PC-9 (cell line): Measurements from ENCODE around the gene ENPP3. TPM values are rescaled to one million over a fixed set of nuclear protein-coding genes. Genes with fewer than 3 reads are reported as not detected.

Experiments
- BruUV-seq: library from RNA; stranded (reverse); fragments of 400-500 nt; replicated peaks from 2 replicates; lab custom pipeline; 2021; lab: Mats Ljungman, UMichigan
- CTCF ChIA-PET: fragments of 300-600 bp; sonication (Branson Sonifier 250); formaldehyde crosslinking; loops from one replicate; lab custom pipeline; 2022; ENCODE audit warnings: antibody characterized with exemption; lab: Charles Lee
- POLR2A ChIA-PET: fragments of 300-600 bp; sonication (Branson Sonifier 250); formaldehyde crosslinking; loops from one replicate; lab custom pipeline; 2022; ENCODE audit warnings: antibody characterized with exemption; ENCODE audit not compliant: unreplicated experiment; lab: Charles Lee
- DNase-seq, 2 experiments: peaks; one replicate each; pipeline versions ENCODE4 v3.0.0 to v3.0.0-alpha.2; 2015 to 2022; ENCODE audit warnings: mixed read lengths in 1 of 2
- H2AFZ ChIP-seq: fragments of 200-600 bp; sonication (generic); 2 replicates; pipeline ENCODE4 v1.8.1; 2017; ENCODE audit warnings: antibody characterized with exemption
- H3F3A ChIP-seq: fragments of 200-600 bp; sonication (generic); 2 replicates; pipeline ENCODE4 v1.8.1; 2017; ENCODE audit warnings: antibody characterized with exemption, mild to moderate bottlenecking, low read depth; ENCODE audit not compliant: insufficient read depth
- H3K27ac ChIP-seq: fragments of 200-600 bp; sonication (generic); 2 replicates; pipeline ENCODE4 v1.6.1; 2016; ENCODE audit warnings: mixed run types
- H3K27me3 ChIP-seq: fragments of 200-600 bp; sonication (generic); 2 replicates; pipeline ENCODE4 v1.6.1; 2016; ENCODE audit warnings: low read depth, mixed run types; ENCODE audit not compliant: insufficient read depth
- H3K36me3 ChIP-seq: fragments of 200-600 bp; sonication (generic); 2 replicates; pipeline ENCODE4 v1.6.1; 2016; ENCODE audit warnings: low read depth, mixed run types
- H3K4me1 ChIP-seq: fragments of 200-600 bp; sonication (generic); replicated peaks from 2 replicates; pipeline ENCODE4 v1.6.1; 2016; ENCODE audit warnings: mixed run types; ENCODE audit not compliant: insufficient read depth
- H3K4me2 ChIP-seq: fragments of 200-600 bp; sonication (generic); 2 replicates; pipeline ENCODE4 v1.6.1; 2017; ENCODE audit warnings: mixed run types
- H3K4me3 ChIP-seq: fragments of 200-600 bp; sonication (generic); 2 replicates; pipeline ENCODE4 v1.6.1; 2016; ENCODE audit warnings: mixed run types
- H3K79me2 ChIP-seq: fragments of 200-600 bp; sonication (generic); 2 replicates; pipeline ENCODE4 v1.6.1; 2017; ENCODE audit warnings: low read depth, mixed run types
- H3K9me2 ChIP-seq: fragments of 200-600 bp; sonication (generic); 2 replicates; pipeline ENCODE4 v1.8.1; 2017; ENCODE audit warnings: mild to moderate bottlenecking; ENCODE audit not compliant: insufficient read depth
- H3K9me3 ChIP-seq: fragments of 200-600 bp; sonication (generic); 2 replicates; pipeline ENCODE4 v1.8.1; 2016; ENCODE audit warnings: low read depth; ENCODE audit not compliant: insufficient read depth
- H4K20me1 ChIP-seq: fragments of 200-600 bp; sonication (generic); 2 replicates; pipeline ENCODE4 v1.8.1; 2017; ENCODE audit not compliant: insufficient read depth
- EZH2 ChIP-seq: fragments of 200-600 bp; sonication (generic); IDR thresholded peaks from 2 replicates; pipeline ENCODE4 v1.8.0; 2017; ENCODE audit warnings: antibody characterized with exemption, low read depth
- intact Hi-C: fragments of 100-400 bp; cut with micrococcal nuclease; formaldehyde crosslinking; loops from one replicate; pipeline ENCODE4 v1.10.0; 2022; ENCODE audit not compliant: unreplicated experiment
- total RNA-seq: library from RNA; stranded (reverse); gene quantifications from 2 replicates; pipeline ENCODE4 v1.2.3, GENCODE V29; 2021
- TF ChIP-seq, protein P1 (sequence below): fragments of 200-600 bp; sonication (generic); conservative IDR thresholded peaks from 2 replicates; pipeline ENCODE4 v1.6.1; 2017; ENCODE audit warnings: mixed run types, antibody characterized with exemption, mild to moderate bottlenecking, moderate library complexity

ENPP3 gene
- total RNA-seq, 1 experiment from 2014 or later, result not detected

DNA sequence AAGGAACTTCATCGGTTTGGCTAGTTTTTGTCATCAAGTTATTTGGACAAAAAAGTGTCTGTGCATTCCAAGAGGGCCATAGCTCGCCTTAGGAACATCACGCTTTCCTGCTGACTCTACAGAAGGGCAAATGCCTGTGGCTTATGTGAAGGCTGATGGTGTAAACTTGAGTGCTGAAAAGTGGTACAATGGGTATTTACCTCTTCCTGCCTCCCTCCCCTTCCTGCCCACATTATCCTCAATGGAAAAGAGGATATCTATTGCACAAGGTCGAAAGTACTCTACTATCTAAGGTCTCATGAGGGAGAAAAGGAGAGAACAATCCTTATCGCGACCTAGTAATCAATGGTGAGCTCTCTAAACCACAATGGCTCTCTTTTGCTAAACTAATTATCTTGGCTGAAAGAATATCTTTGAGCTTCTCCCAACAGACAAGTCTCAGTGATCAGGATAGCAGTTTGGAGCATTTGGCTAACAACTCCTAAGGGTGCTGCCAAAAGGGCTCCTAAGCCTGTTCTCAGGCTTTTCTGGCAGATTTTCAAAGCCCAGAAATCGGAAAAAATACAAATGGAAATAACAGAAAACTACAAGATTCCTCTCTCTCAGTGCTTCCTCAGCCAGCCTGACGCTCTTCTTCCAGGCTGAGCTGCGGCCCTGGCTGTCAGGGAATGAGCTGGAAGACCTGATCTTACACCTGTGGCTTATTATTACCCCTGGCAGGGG lies 128.1 kb downstream of the ENPP3 start:
- no peak for TF ChIP-seq EZH2
- TF ChIP-seq, protein P1, sequence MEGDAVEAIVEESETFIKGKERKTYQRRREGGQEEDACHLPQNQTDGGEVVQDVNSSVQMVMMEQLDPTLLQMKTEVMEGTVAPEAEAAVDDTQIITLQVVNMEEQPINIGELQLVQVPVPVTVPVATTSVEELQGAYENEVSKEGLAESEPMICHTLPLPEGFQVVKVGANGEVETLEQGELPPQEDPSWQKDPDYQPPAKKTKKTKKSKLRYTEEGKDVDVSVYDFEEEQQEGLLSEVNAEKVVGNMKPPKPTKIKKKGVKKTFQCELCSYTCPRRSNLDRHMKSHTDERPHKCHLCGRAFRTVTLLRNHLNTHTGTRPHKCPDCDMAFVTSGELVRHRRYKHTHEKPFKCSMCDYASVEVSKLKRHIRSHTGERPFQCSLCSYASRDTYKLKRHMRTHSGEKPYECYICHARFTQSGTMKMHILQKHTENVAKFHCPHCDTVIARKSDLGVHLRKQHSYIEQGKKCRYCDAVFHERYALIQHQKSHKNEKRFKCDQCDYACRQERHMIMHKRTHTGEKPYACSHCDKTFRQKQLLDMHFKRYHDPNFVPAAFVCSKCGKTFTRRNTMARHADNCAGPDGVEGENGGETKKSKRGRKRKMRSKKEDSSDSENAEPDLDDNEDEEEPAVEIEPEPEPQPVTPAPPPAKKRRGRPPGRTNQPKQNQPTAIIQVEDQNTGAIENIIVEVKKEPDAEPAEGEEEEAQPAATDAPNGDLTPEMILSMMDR, result no peak
- no peaks in the 10 kb centered on the region for H4K20me1 ChIP-seq
- no peaks in the 10 kb centered on the region for H3K36me3 ChIP-seq
- H3K27me3 ChIP-seq, result no peaks in the 10 kb centered on the region
- H3K4me2 ChIP-seq, result no peak overlapping the region
- H3F3A ChIP-seq, result no peaks in the 10 kb centered on the region
- ChIA-PET CTCF (no interaction called here), POLR2A (no interaction called here)
- no peak for DNase-seq
- intact Hi-C loops, result no loop called here
- H3K79me2 ChIP-seq, result no peaks in the 10 kb centered on the region
- H3K4me3 ChIP-seq, result no peak overlapping the region
- H2AFZ ChIP-seq, result no peak overlapping the region
- no peaks in the 10 kb centered on the region for H3K9me2 ChIP-seq
- no TSS peak for BruUV-seq
- no peak overlapping the region for H3K27ac ChIP-seq
- H3K9me3 ChIP-seq, result no peaks in the 10 kb centered on the region
- H3K4me1 ChIP-seq, result no peaks in the 10 kb centered on the region

DNA sequence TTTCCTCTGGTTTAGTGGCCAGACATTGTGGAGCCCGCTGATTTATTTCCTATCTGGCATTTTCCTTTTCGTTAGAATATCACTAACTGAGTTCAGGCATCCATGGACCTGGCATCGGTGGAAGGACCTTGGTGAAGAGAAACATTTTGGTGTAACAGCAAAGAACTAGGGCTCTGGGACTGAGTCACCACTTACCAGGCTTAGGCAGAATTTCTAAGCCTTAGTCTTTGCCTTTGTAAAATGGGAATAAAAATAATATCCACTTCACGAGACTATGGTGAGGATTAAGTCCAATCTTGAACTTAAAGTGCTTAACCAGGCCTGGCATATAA lies 128.7 kb downstream of the ENPP3 start:
- no peaks in the 10 kb centered on the region for H3K4me1 ChIP-seq
- no peaks in the 10 kb centered on the region for H3K27me3 ChIP-seq
- H3F3A ChIP-seq, result no peaks in the 10 kb centered on the region
- no peaks in the 10 kb centered on the region for H3K9me2 ChIP-seq
- TF ChIP-seq EZH2, result no peak
- TF ChIP-seq, protein P1, result no peak
- BruUV-seq, result no TSS peak
- H3K27ac ChIP-seq, result no peak overlapping the region
- POLR2A ChIA-PET, result no interaction called here
- H3K4me2 ChIP-seq, result no peak overlapping the region
- H3K36me3 ChIP-seq, result no peaks in the 10 kb centered on the region
- H3K79me2 ChIP-seq, result no peaks in the 10 kb centered on the region
- intact Hi-C loops, result no loop called here
- H4K20me1 ChIP-seq, result no peaks in the 10 kb centered on the region
- CTCF ChIA-PET, result no interaction called here
- H3K4me3 ChIP-seq, result no peak overlapping the region
- no peak overlapping the region for H2AFZ ChIP-seq
- H3K9me3 ChIP-seq, result no peaks in the 10 kb centered on the region
- DNase-seq, result no peak

DNA sequence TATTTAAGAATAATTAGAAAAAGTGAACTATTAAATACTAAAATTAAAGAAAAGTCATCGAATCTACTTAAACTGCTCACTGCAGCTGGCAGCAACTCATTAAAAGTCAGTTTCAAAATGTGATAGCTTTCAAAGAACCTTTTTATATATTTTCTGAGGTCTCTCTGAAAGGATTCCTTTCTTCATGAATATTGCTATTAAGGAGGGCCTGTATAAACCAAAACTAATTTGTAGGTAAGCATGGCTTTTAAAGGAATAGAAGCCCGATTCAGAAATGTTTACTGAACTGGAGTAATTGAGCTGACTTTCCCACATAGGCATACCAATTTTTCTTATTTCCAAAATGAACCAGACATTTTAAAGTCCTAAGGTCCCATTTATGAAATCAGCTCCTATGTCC lies 129.5 kb downstream of the ENPP3 start:
- CTCF ChIA-PET, result no interaction called here
- no peak overlapping the region for H3K4me2 ChIP-seq
- BruUV-seq, result no TSS peak

More for the DNA sequence above, 129.5 kb downstream of the ENPP3 start:
- H3F3A ChIP-seq, result no peaks in the 10 kb centered on the region
- H3K4me1 ChIP-seq, result no peaks in the 10 kb centered on the region
- no peaks in the 10 kb centered on the region for H3K79me2 ChIP-seq
- intact Hi-C loops, result no loop called here
- no peak overlapping the region for H3K27ac ChIP-seq
- no peak for DNase-seq
- TF ChIP-seq, protein P1, result no peak
- no peak for TF ChIP-seq EZH2
- H2AFZ ChIP-seq, result no peak overlapping the region
- POLR2A ChIA-PET, result interaction anchor here (0.7 kb wide), 1 partner anchor 450 kb away, joined by 5 read pairs; no protein-coding TSS in a partner anchor
- no peaks in the 10 kb centered on the region for H3K9me3 ChIP-seq
- no peaks in the 10 kb centered on the region for H3K27me3 ChIP-seq
- no peaks in the 10 kb centered on the region for H3K36me3 ChIP-seq
- no peak overlapping the region for H3K4me3 ChIP-seq
- no peaks in the 10 kb centered on the region for H4K20me1 ChIP-seq
- H3K9me2 ChIP-seq, result no peaks in the 10 kb centered on the region
